AG09309 (cell line): ENCODE measurements around the gene WTAP.

Experiments used
- DNase-seq: peaks from one replicate; pipeline ENCODE4 v3.0.0-alpha.2; 2010; ENCODE audit warnings: low read depth
- H3K4me3 ChIP-seq: 2 replicates; pipeline ENCODE4 v1.5.1; 2011; ENCODE audit warnings: mild to moderate bottlenecking, low read depth, low read length, moderate library complexity; ENCODE audit not compliant: control insufficient read depth
- CTCF ChIP-seq: IDR thresholded peaks from 2 replicates; pipeline ENCODE4 v1.5.1; 2011; ENCODE audit warnings: mild to moderate bottlenecking, low read depth, low read length, inconsistent platforms; ENCODE audit not compliant: insufficient read depth, control insufficient read depth; ENCODE audit errors: missing control alignments

WTAP gene

GRCh38 chr6:159762681-159763293 lies 35.5 kb downstream of the WTAP start:
- TF ChIP-seq CTCF = no peak
- peak overlapping the region; percentile 64 for H3K4me3 ChIP-seq
- no peak for DNase-seq

- no peak for TF ChIP-seq CTCF
- no peak overlapping the region for H3K4me3 ChIP-seq
- DNase-seq = no peak
Measured at GRCh38 chr6:159766906-159767305, 39.6 kb downstream of the WTAP start.

- H3K4me3 ChIP-seq = no peak overlapping the region
- TF ChIP-seq CTCF = no peak
- DNase-seq = no peak
Measured at GRCh38 chr6:159769470-159769869, 42.2 kb downstream of the WTAP start.

- H3K4me3 ChIP-seq = no peak overlapping the region
- DNase-seq = no peak
- TF ChIP-seq CTCF = no peak
Measured at GRCh38 chr6:159772196-159772595, 44.9 kb downstream of the WTAP start.

GRCh38 chr6:159777240-159777904 lies 50.1 kb downstream of the WTAP start:
- DNase-seq = no peak
- no peak for TF ChIP-seq CTCF
- no peak overlapping the region for H3K4me3 ChIP-seq

GRCh38 chr6:159778131-159778530 lies 50.8 kb downstream of the WTAP start:
- H3K4me3 ChIP-seq = no peak overlapping the region
- TF ChIP-seq CTCF = no peak
- no peak for DNase-seq

GRCh38 chr6:159778542-159779103 lies 51.3 kb downstream of the WTAP start:
- TF ChIP-seq CTCF = no peak
- no peak for DNase-seq
- H3K4me3 ChIP-seq = no peak overlapping the region
